Tibial artery (tissue), 4 donors: Measurements from ENCODE around the gene GATB.

Experiments used
- DNase-seq, 2 donors: peaks; one replicate each; pipeline ENCODE4 v3.0.0-alpha.2; 2019
- H3K27ac ChIP-seq, 2 donors: fragments of 200-600 bp; sonication (generic) in 1 of 2; 1 replicate in 1 of 2; 2 replicates in 1 of 2; pipeline ENCODE4 v1.5.1; 2018 to 2019; ENCODE audit warnings: mild to moderate bottlenecking in 1 of 2
- H3K27me3 ChIP-seq, 2 donors: fragments of 200-600 bp; sonication (generic) in 1 of 2; one replicate each; pipeline versions ENCODE4 v1.5.1 to v1.6.0; 2016 to 2019
- H3K36me3 ChIP-seq, 3 donors: fragments of 200-600 bp; sonication (generic) in 2 of 3; one replicate each; pipeline ENCODE4 v1.5.1; 2016 to 2019; ENCODE audit warnings: mild to moderate bottlenecking in 2 of 3
- H3K4me1 ChIP-seq, 4 donors: fragments of 200-600 bp; sonication (generic) in 2 of 4; 1 replicate in 3 of 4; 2 replicates in 1 of 4; pipeline ENCODE4 v1.5.1; 2016 to 2019
- H3K4me3 ChIP-seq, 2 donors: fragments of 200-600 bp; sonication (generic) in 1 of 2; 1 replicate in 1 of 2; 2 replicates in 1 of 2; pipeline ENCODE4 v1.5.1; 2018 to 2019; ENCODE audit warnings: mild to moderate bottlenecking in 2 of 2
- H3K9me3 ChIP-seq, 3 donors: fragments of 200-600 bp; sonication (generic) in 1 of 3; one replicate each; pipeline ENCODE4 v1.5.1; 2016 to 2019
- intact Hi-C: fragments of 100-400 bp; cut with DNase I; formaldehyde crosslinking; loops from one replicate; pipeline ENCODE4 v1.15.0; 2023; ENCODE audit warnings: low total_unique reads
- TF ChIP-seq, protein P1 (sequence below), 2 experiments: fragments of 200-600 bp in 1 of 2; fragments of 450-650 bp in 1 of 2; IDR thresholded peaks; one replicate each; pipeline ENCODE4 v1.5.1; 2017 to 2019; ENCODE audit warnings: antibody characterized with exemption in 2 of 2, mild to moderate bottlenecking in 1 of 2, moderate library complexity in 1 of 2

The GATB gene

DNA sequence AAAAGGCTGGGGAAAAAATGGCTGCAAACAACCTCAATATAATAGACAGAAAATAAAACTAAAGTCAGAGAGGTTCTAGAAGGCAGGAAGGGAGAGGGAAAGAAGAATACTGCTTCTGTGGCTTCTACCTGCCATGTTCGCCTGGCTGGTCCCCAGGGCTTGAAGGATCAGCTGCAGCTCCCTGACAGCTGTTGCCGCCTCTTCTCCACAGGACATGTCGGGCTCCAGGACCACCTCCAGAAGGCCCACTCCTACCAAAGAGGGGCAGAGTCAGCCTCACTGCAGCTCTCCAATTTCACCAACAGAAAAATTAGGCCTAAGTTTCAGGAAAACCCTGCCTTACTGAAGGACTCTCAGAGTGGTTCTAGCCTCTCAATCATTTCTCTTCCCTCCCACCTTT is 44.9 kb downstream of the GATB start:
- TF ChIP-seq, protein P1, sequence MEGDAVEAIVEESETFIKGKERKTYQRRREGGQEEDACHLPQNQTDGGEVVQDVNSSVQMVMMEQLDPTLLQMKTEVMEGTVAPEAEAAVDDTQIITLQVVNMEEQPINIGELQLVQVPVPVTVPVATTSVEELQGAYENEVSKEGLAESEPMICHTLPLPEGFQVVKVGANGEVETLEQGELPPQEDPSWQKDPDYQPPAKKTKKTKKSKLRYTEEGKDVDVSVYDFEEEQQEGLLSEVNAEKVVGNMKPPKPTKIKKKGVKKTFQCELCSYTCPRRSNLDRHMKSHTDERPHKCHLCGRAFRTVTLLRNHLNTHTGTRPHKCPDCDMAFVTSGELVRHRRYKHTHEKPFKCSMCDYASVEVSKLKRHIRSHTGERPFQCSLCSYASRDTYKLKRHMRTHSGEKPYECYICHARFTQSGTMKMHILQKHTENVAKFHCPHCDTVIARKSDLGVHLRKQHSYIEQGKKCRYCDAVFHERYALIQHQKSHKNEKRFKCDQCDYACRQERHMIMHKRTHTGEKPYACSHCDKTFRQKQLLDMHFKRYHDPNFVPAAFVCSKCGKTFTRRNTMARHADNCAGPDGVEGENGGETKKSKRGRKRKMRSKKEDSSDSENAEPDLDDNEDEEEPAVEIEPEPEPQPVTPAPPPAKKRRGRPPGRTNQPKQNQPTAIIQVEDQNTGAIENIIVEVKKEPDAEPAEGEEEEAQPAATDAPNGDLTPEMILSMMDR (IDR thresholded peaks at IDR 0.05): no peak
- H3K4me3 ChIP-seq: no peak overlapping the region
- H3K27ac ChIP-seq: no peak overlapping the region
- intact Hi-C loops: no loop called here
- H3K36me3 ChIP-seq: peaks cover 8 to 47% (median 12%) of the 10 kb centered on the region in 3 donors
- no peaks in the 10 kb centered on the region for H3K9me3 ChIP-seq
- DNase-seq: no peak
- H3K27me3 ChIP-seq: no peaks in the 10 kb centered on the region
- no peaks in the 10 kb centered on the region for H3K4me1 ChIP-seq

DNA sequence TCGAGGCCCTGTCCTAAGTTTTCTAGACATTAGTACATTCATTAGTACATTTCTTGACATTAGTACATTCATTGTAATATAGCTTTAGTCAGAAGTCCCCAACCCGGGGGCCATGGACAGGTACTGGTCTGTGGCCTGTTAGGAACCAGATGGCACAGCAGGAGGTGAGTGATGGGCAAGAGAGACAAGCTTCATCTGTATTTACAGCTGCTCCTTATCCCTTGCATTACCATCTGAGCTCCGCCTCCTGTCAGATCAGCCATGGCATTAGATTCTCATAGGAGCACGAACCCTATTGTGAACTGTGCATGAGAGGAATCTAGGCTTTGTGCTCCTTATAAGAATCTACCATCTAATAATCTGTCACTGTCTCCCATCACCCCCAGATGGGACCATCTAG is 48.0 kb downstream of the GATB start:
- no peaks in the 10 kb centered on the region for H3K27me3 ChIP-seq
- H3K27ac ChIP-seq: no peak overlapping the region
- H3K4me1 ChIP-seq: no peaks in the 10 kb centered on the region
- DNase-seq: no peak
- TF ChIP-seq, protein P1 (IDR thresholded peaks at IDR 0.05): no peak
- intact Hi-C loops: no loop called here
- no peak overlapping the region for H3K4me3 ChIP-seq
- H3K9me3 ChIP-seq: no peaks in the 10 kb centered on the region
- H3K36me3 ChIP-seq: peaks cover 4 to 42% (median 9%) of the 10 kb centered on the region in 3 donors

DNA sequence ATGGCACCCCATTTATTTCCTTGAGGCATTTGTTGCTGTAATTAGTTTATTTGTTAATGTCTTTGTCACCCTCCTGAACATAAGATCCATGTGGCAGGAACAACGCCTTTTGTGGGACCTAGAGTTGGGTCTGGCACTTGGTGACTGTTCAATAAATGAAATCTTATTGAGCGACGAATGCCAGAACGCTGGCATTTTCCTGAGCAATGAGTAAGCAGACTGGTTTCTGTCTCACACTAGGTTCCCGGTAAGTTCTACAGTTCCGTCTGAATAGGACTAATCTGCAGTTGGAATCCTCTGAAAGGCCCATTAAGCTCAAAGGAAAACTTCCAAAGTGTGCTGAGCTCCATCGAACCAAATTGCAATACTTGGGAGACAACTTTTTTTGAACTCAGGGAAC is 49.2 kb downstream of the GATB start:
- Histone ChIP-seq H3K9me3 (no peaks in the 10 kb centered on the region), H3K4me1 (no peaks in the 10 kb centered on the region), H3K4me3 (no peak overlapping the region), H3K27me3 (no peaks in the 10 kb centered on the region), H3K36me3 (peaks cover 8 to 42% (median 15%) of the 10 kb centered on the region in 3 donors), H3K27ac (no peak overlapping the region)
- intact Hi-C loops: no loop called here
- TF ChIP-seq, protein P1 (IDR thresholded peaks at IDR 0.05): no peak
- no peak for DNase-seq

DNA sequence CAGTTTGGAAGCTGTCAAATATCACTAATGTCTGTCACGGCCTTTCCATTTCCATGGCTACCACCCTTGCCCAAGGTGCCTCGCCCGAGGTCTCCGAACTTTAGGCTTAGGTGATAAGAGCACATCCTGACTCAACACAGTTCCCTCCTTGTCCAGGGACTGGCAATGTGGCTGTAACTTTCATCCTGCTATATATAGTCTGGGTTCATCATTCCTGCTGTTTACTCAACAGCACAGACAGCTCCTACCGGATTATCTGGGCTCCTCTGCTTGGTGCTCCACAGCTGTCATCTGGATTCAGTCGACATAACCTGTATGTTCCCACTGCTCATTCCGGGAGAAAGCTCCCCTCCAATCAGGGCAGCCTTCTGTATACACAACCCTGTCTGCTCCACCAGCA is 51.2 kb downstream of the GATB start:
- peaks cover 8 to 49% (median 22%) of the 10 kb centered on the region in 3 donors for H3K36me3 ChIP-seq
- DNase-seq: no peak
- no peaks in the 10 kb centered on the region for H3K27me3 ChIP-seq
- TF ChIP-seq, protein P1 (IDR thresholded peaks at IDR 0.05): no peak
- intact Hi-C loops: no loop called here
- no peak overlapping the region for H3K4me3 ChIP-seq
- no peaks in the 10 kb centered on the region for H3K9me3 ChIP-seq
- no peak overlapping the region for H3K27ac ChIP-seq
- H3K4me1 ChIP-seq: no peaks in the 10 kb centered on the region

DNA sequence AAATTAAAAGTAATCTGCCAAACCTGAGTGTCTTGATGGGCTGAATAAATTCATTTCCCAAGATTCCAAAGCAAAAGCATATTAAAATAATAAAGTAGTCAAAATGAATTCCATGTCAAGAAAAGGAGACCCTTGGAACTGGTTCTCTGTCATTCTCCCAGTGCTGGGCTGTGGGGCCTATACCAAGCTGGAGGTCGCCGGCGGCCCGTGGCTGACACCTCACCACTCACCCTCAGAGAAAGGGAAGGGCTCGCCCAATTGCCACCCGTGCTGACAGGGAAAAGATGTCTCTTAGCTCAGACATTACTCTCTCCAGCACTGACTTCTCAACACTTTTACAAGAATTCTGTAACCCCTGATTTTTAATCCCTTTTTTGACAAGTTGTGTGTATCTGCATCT is 51.7 kb downstream of the GATB start:
- Histone ChIP-seq H3K27ac (no peak overlapping the region), H3K27me3 (no peaks in the 10 kb centered on the region), H3K9me3 (no peaks in the 10 kb centered on the region), H3K4me3 (no peak overlapping the region), H3K4me1 (no peaks in the 10 kb centered on the region), H3K36me3 (peaks cover 8 to 51% (median 20%) of the 10 kb centered on the region in 3 donors)
- no peak for DNase-seq
- TF ChIP-seq, protein P1 (IDR thresholded peaks at IDR 0.05): no peak
- intact Hi-C loops: no loop called here

DNA sequence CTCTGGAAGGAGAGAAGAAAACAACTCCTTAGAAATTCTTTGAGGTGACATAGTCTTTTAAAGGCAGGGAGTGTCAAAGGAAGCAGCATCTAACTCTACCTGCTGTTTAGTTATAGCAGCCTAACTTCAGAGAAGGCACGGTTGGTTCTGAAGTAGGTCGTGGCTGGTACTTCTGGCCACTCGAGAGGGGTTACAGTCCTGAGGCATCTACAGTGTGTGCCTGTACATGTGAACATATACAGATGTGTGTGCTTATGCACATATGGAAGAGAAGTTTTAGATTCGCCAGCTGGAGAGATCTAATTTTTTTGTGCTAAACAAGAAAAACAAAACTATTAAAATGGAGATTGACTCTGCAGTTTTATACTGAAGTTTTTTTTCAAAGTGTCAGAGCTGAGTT is 52.7 kb downstream of the GATB start:
- TF ChIP-seq, protein P1 (IDR thresholded peaks at IDR 0.05): no peak
- Histone ChIP-seq H3K9me3 (no peaks in the 10 kb centered on the region), H3K27me3 (no peaks in the 10 kb centered on the region), H3K4me1 (no peaks in the 10 kb centered on the region), H3K27ac (no peak overlapping the region), H3K4me3 (no peak overlapping the region), H3K36me3 (peaks cover 8 to 51% (median 15%) of the 10 kb centered on the region in 3 donors)
- DNase-seq: no peak
- intact Hi-C loops: no loop called here
